RWPE2 (cell line): ENCODE data around the gene DDAH2.

Experiments
- ATAC-seq: fragments of 200-7000 bp; cut with Tn5 transposase; 3 replicates; pipeline ENCODE4 v1.9.1; 2021; ENCODE audit warnings: low read depth
- DNase-seq: peaks from one replicate; pipeline ENCODE4 v3.0.0-alpha.2; 2020; ENCODE audit warnings: low spot score
- H3K27ac ChIP-seq: fragments of 450-650 bp; 2 replicates; pipeline ENCODE4 v1.5.1; 2017; ENCODE audit warnings: mild to moderate bottlenecking; ENCODE audit not compliant: poor library complexity, severe bottlenecking
- H3K27me3 ChIP-seq: fragments of 250-450 bp; sonication (Bioruptor Pico); 2 replicates; pipeline ENCODE4 v1.5.1; 2021; ENCODE audit warnings: mild to moderate bottlenecking, moderate library complexity; ENCODE audit not compliant: insufficient read depth, poor library complexity, severe bottlenecking
- H3K36me3 ChIP-seq: fragments of 250-450 bp; sonication (Bioruptor Pico); 2 replicates; pipeline ENCODE4 v1.5.1; 2020; ENCODE audit warnings: low read depth, mild to moderate bottlenecking, moderate library complexity
- H3K4me1 ChIP-seq: fragments of 250-450 bp; sonication (Bioruptor Pico); 2 replicates; pipeline ENCODE4 v1.5.1; 2021; ENCODE audit warnings: mild to moderate bottlenecking, moderate library complexity; ENCODE audit not compliant: insufficient read depth, poor library complexity, severe bottlenecking
- H3K4me3 ChIP-seq: fragments of 250-450 bp; sonication (Bioruptor Pico); 2 replicates; pipeline ENCODE4 v1.5.1; 2021; ENCODE audit warnings: mild to moderate bottlenecking, moderate library complexity; ENCODE audit not compliant: severe bottlenecking
- H3K9me3 ChIP-seq: fragments of 250-450 bp; sonication (Bioruptor Pico); 2 replicates; pipeline ENCODE4 v1.5.1; 2021; ENCODE audit warnings: mild to moderate bottlenecking, moderate library complexity; ENCODE audit not compliant: severe bottlenecking
- CTCF ChIP-seq: fragments of 450-650 bp; IDR thresholded peaks from one replicate; pipeline ENCODE4 v1.5.1; 2017; ENCODE audit warnings: mild to moderate bottlenecking, moderate library complexity; ENCODE audit not compliant: poor library complexity, severe bottlenecking

Gene DDAH2

GRCh38 chr6:31692886-31693285 lies 36.2 kb downstream of the DDAH2 start:
- H3K27ac ChIP-seq, result no peak overlapping the region

GRCh38 chr6:31692353-31692752 lies 36.7 kb downstream of the DDAH2 start:
- TF ChIP-seq CTCF, result no peak
- DNase-seq, result no peak
- no peaks in the 10 kb centered on the region for H3K4me1 ChIP-seq
- no peaks in the 10 kb centered on the region for H3K27me3 ChIP-seq
- no peak overlapping the region for H3K4me3 ChIP-seq
- H3K27ac ChIP-seq, result no peak overlapping the region
- ATAC-seq, result no peak
- peaks cover 45% of the 10 kb centered on the region for H3K36me3 ChIP-seq
- H3K9me3 ChIP-seq, result no peaks in the 10 kb centered on the region

More at GRCh38 chr6:31692886-31693285, 36.2 kb downstream of the DDAH2 start:
- DNase-seq, result no peak
- Histone ChIP-seq H3K4me1 (no peaks in the 10 kb centered on the region), H3K9me3 (no peaks in the 10 kb centered on the region), H3K4me3 (no peak overlapping the region), H3K27me3 (no peaks in the 10 kb centered on the region), H3K36me3 (peaks cover 45% of the 10 kb centered on the region)
- ATAC-seq, result no peak
- no peak for TF ChIP-seq CTCF

- H3K4me1 ChIP-seq, result no peaks in the 10 kb centered on the region
- no peak overlapping the region for H3K4me3 ChIP-seq
- DNase-seq (no peak), ATAC-seq (no peak)
- H3K9me3 ChIP-seq, result no peaks in the 10 kb centered on the region
- no peak for TF ChIP-seq CTCF
- H3K27me3 ChIP-seq, result no peaks in the 10 kb centered on the region
- H3K36me3 ChIP-seq, result peaks cover 42% of the 10 kb centered on the region
- no peak overlapping the region for H3K27ac ChIP-seq
Observed at GRCh38 chr6:31691564-31692108, 37.5 kb downstream of the DDAH2 start.

GRCh38 chr6:31691078-31691463 lies 38.0 kb downstream of the DDAH2 start:
- TF ChIP-seq CTCF, result no peak
- Histone ChIP-seq H3K27me3 (no peaks in the 10 kb centered on the region), H3K9me3 (no peaks in the 10 kb centered on the region), H3K4me1 (no peaks in the 10 kb centered on the region), H3K27ac (no peak overlapping the region), H3K4me3 (no peak overlapping the region), H3K36me3 (peaks cover 42% of the 10 kb centered on the region)
- no peak for DNase-seq
- ATAC-seq, result no peak

GRCh38 chr6:31690231-31691077 lies 38.6 kb downstream of the DDAH2 start:
- Histone ChIP-seq H3K4me1 (no peaks in the 10 kb centered on the region), H3K9me3 (no peaks in the 10 kb centered on the region), H3K27me3 (no peaks in the 10 kb centered on the region), H3K36me3 (peaks cover 38% of the 10 kb centered on the region), H3K4me3 (no peak overlapping the region), H3K27ac (no peak overlapping the region)
- ATAC-seq, result no peak
- no peak for TF ChIP-seq CTCF
- DNase-seq, result no peak
